GM12878 (cell line): ENCODE measurements around the gene TMEM150B. TPM values are rescaled to one million over a fixed set of nuclear protein-coding genes. Genes with fewer than 3 reads are reported as not detected.

Experiments
- ATAC-seq: fragments of 200-7000 bp; cut with Tn5 transposase; 3 replicates; pipeline ENCODE4 v1.9.1; 2020; ENCODE audit warnings: mild to moderate bottlenecking, moderate library complexity
- BruUV-seq: library from RNA; stranded (reverse); fragments of 400-500 nt; replicated peaks from 2 replicates; lab custom pipeline; 2021; lab: Mats Ljungman, UMichigan
- CTCF ChIA-PET: fragments of 300-600 bp; sonication (Branson Sonifier 250); formaldehyde crosslinking; extraction: SDS; loops from one replicate; lab custom pipeline; 2021; ENCODE audit warnings: inconsistent platforms; lab: Yijun Ruan, JAX
- POLR2A ChIA-PET: fragments of 350-600 bp; formaldehyde crosslinking; extraction: SDS; loops from one replicate; lab custom pipeline; 2021; ENCODE audit warnings: inconsistent platforms; lab: Charles Lee
- RAD21 ChIA-PET: fragments of 300-600 bp; sonication (Branson Sonifier 250); formaldehyde crosslinking; loops from one replicate; lab custom pipeline; 2023; ENCODE audit warnings: antibody characterized with exemption; ENCODE audit not compliant: unreplicated experiment; lab: Charles Lee
- SMC1A ChIA-PET: fragments of 300-600 bp; sonication (Branson Sonifier 250); formaldehyde crosslinking; loops from one replicate; lab custom pipeline; 2023; ENCODE audit not compliant: unreplicated experiment, uncharacterized antibody; lab: Charles Lee
- DNase-seq: peaks from one replicate; pipeline ENCODE4 v3.0.0-alpha.2; 2011; ENCODE audit warnings: low read depth, low spot score
- FAIRE-seq: peaks from 3 replicates; lab custom pipeline; 2011; peaks lifted over from hg19 to GRCh38; lab: Jason Lieb, UNC
- H2AFZ ChIP-seq: 2 replicates; pipeline ENCODE4 v1.6.0; 2011; ENCODE audit warnings: low read depth, low read length, control low read depth; ENCODE audit not compliant: control insufficient read depth
- H3K27ac ChIP-seq: 2 replicates; pipeline ENCODE4 v1.5.1; 2011; ENCODE audit warnings: control low read depth; ENCODE audit not compliant: control insufficient read depth, insufficient read depth
- H3K27me3 ChIP-seq, 2 experiments: replicated peaks in 1 of 2; 2 replicates each; pipeline versions ENCODE4 v1.6.0 to v1.6.1; 2011; ENCODE audit warnings: low read length in 1 of 2; ENCODE audit not compliant: control insufficient read depth in 2 of 2, insufficient read depth in 2 of 2
- H3K36me3 ChIP-seq, 2 experiments: 2 replicates each; pipeline ENCODE4 v1.5.1; 2011; ENCODE audit warnings: low read length in 1 of 2; ENCODE audit not compliant: control insufficient read depth in 2 of 2, insufficient read depth in 2 of 2
- H3K4me1 ChIP-seq: 2 replicates; pipeline ENCODE4 v1.6.1; 2011; ENCODE audit warnings: mild to moderate bottlenecking, low read length, moderate library complexity, mixed read lengths; ENCODE audit not compliant: control insufficient read depth, insufficient read depth
- H3K4me2 ChIP-seq: 2 replicates; pipeline ENCODE4 v1.6.0; 2011; ENCODE audit warnings: control low read depth; ENCODE audit not compliant: control insufficient read depth, insufficient read depth
- H3K4me3 ChIP-seq: fragments of 200-600 bp; sonication (generic); 2 replicates; pipeline ENCODE4 v1.5.1; 2016
- H3K79me2 ChIP-seq: 2 replicates; pipeline ENCODE4 v1.6.0; 2011; ENCODE audit warnings: low read length; ENCODE audit not compliant: control insufficient read depth, insufficient read depth
- H3K9ac ChIP-seq: 2 replicates; pipeline ENCODE4 v1.8.0; 2011; ENCODE audit warnings: low read length, control low read depth, mixed read lengths; ENCODE audit not compliant: control insufficient read depth, insufficient read depth
- H3K9me3 ChIP-seq: replicated peaks from 3 replicates; pipeline ENCODE4 v1.5.1; 2011; ENCODE audit warnings: mild to moderate bottlenecking, low read length; ENCODE audit not compliant: control insufficient read depth, insufficient read depth
- H4K20me1 ChIP-seq: 2 replicates; pipeline ENCODE4 v1.6.0; 2011; ENCODE audit not compliant: control insufficient read depth, insufficient read depth
- CHD2 ChIP-seq: IDR thresholded peaks from 2 replicates; pipeline ENCODE4 v1.6.1; 2011; ENCODE audit warnings: low read depth, low read length, improper control_type of control experiment, borderline replicate concordance
- CTCF ChIP-seq, 3 experiments: IDR thresholded peaks in 2 of 3; conservative IDR thresholded peaks in 1 of 3; 2 replicates each; pipeline ENCODE4 v1.5.1; 2011; ENCODE audit warnings: low read depth in 3 of 3, low read length in 3 of 3, mild to moderate bottlenecking in 3 of 3, control low read depth in 2 of 3, moderate library complexity in 2 of 3, inconsistent platforms in 1 of 3, mixed read lengths in 1 of 3; ENCODE audit not compliant: control insufficient read depth in 2 of 3, insufficient read depth in 1 of 3; ENCODE audit errors: extremely low read depth in 1 of 3
- E4F1 ChIP-seq: fragments of 450-650 bp; IDR thresholded peaks from 2 replicates; pipeline ENCODE4 v1.6.1; 2018; ENCODE audit warnings: borderline replicate concordance, mild to moderate bottlenecking; ENCODE audit not compliant: partially characterized antibody
- HDAC6 ChIP-seq: fragments of 200-600 bp; sonication (generic); IDR thresholded peaks from one replicate; pipeline ENCODE4 v1.8.0; 2017; ENCODE audit warnings: antibody characterized with exemption; ENCODE audit not compliant: unreplicated experiment
- IKZF2 ChIP-seq, 2 experiments: fragments of 450-650 bp; IDR thresholded peaks; 2 replicates each; pipeline ENCODE4 v1.6.1; 2017; ENCODE audit warnings: mild to moderate bottlenecking in 2 of 2, moderate library complexity in 2 of 2
- IRF3 ChIP-seq: fragments of 450-650 bp; IDR thresholded peaks from 2 replicates; pipeline ENCODE4 v1.6.1; 2014; ENCODE audit warnings: mild to moderate bottlenecking
- TBL1XR1 ChIP-seq: IDR thresholded peaks from 2 replicates; pipeline ENCODE4 v1.6.1; 2012; ENCODE audit warnings: low read depth, low read length, improper control_type of control experiment
- ZNF207 ChIP-seq: fragments of 450-650 bp; IDR thresholded peaks from 2 replicates; pipeline ENCODE4 v1.6.1; 2014; ENCODE audit warnings: antibody characterized with exemption, mild to moderate bottlenecking, borderline replicate concordance
- ZNF24 ChIP-seq: fragments of 450-650 bp; IDR thresholded peaks from 2 replicates; pipeline ENCODE4 v1.6.1; 2017; ENCODE audit warnings: antibody characterized with exemption, mild to moderate bottlenecking
- ZNF622 ChIP-seq: fragments of 450-650 bp; IDR thresholded peaks from 2 replicates; pipeline ENCODE4 v1.6.1; 2017; ENCODE audit warnings: mild to moderate bottlenecking, inconsistent platforms
- ZNF687 ChIP-seq: fragments of 450-650 bp; IDR thresholded peaks from 2 replicates; pipeline ENCODE4 v1.6.1; 2017; ENCODE audit warnings: mild to moderate bottlenecking, moderate library complexity
- WGBS: methylation state at CpG from one replicate; pipeline ENCODE4 v1.1.6; 2016; ENCODE audit warnings: low lambda C conversion rate; ENCODE audit not compliant: insufficient replicate concordance, insufficient coverage; ENCODE audit errors: missing lambda C conversion rate; 5-methylcytosine and 5-hydroxymethylcytosine counted together
- in situ Hi-C: fragments of 300-500 bp; cut with MboI; formaldehyde crosslinking; loops from 9 replicates; pipeline ENCODE4 v1.14.3; 2018; ENCODE audit warnings: mixed read lengths
- intact Hi-C: fragments of 100-400 bp; cut with micrococcal nuclease; formaldehyde crosslinking; loops from one replicate; pipeline ENCODE4 v1.14.2; 2022; ENCODE audit not compliant: unreplicated experiment
- polyA plus RNA-seq, 11 experiments: library from polyadenylated mRNA; depleted of rRNA in 4 of 11; unstranded in 6 of 11; stranded (reverse) in 5 of 11; fragments of >200 nt; fragmentation: Nextera tagmentation in 4 of 11; fragmentation: Illumina TruSeq in 1 of 11; extraction: Ambion mirVana in 4 of 11; extraction: Trizol in 1 of 11; gene quantifications; 1 replicate in 1 of 11; 2 replicates in 10 of 11; pipeline versions ENCODE4 v1.2.1 to v1.2.3, GENCODE V29; 2011 to 2016; ENCODE audit warnings: inconsistent platforms in 2 of 11, missing spikeins in 2 of 11, low read depth in 1 of 11
- total RNA-seq, 4 experiments: library from RNA; depleted of rRNA in 3 of 4; stranded (reverse); fragments of >200 nt in 3 of 4; fragmentation: Illumina TruSeq in 1 of 4; extraction: Trizol in 1 of 4; gene quantifications; 2 replicates each; pipeline versions ENCODE4 v1.2.1 to v1.2.3, GENCODE V29; 2013 to 2021

The TMEM150B gene
- total and polyA plus RNA-seq, 10 of the 15 experiments (the other 5 are each of a cell fraction or from before 2014, with no cell fraction given) = 0.09 to 0.23 (median 0.18) TPM; not detected in 6

- intact Hi-C loops (loop anchor here (5.0 kb wide), 1 partner anchor 77 kb away; the partner anchor contains the start of gene TMEM238), in situ Hi-C loops (no loop called here)
- ChIA-PET RAD21 (no interaction called here), CTCF (no interaction called here), POLR2A (interaction anchor here (0.5 kb wide), 1 partner anchor 34 kb away, joined by 6 read pairs; no protein-coding TSS in a partner anchor), SMC1A (no interaction called here)
- Histone ChIP-seq H2AFZ (no peak overlapping the region), H3K79me2 (no peaks in the 10 kb centered on the region), H4K20me1 (no peaks in the 10 kb centered on the region; the same call in 1 of the 2 replicates), H3K27ac (no peak overlapping the region), H3K27me3 (no peaks in the 10 kb centered on the region), H3K4me1 (peaks cover 3% of the 10 kb centered on the region; the same call in 1 of the 2 replicates), H3K36me3 (no peaks in the 10 kb centered on the region), H3K9ac (no peak overlapping the region), H3K4me2 (no peak overlapping the region), H3K4me3 (no peak overlapping the region), H3K9me3 (no peaks in the 10 kb centered on the region)
- FAIRE-seq = no peak
- BruUV-seq = no TSS peak
- 50% methylated on average over 14 of the region's 14 CpGs for WGBS
- no peak for DNase-seq
- ATAC-seq = no peak
- TF ChIP-seq ZNF207 = no peak
- no peak for TF ChIP-seq ZNF24
- no peak for TF ChIP-seq ZNF622
- TF ChIP-seq IKZF2 (IDR thresholded peaks at IDR 0.05) = no peak
- TF ChIP-seq IRF3 = no peak
- TF ChIP-seq ZNF687 = no peak
- no peak for TF ChIP-seq E4F1
- no peak for TF ChIP-seq CTCF (IDR thresholded peaks at IDR 0.05 in 2 of 3, conservative IDR thresholded peaks at IDR 0.05 in 1 of 3; ENCODE audit: control insufficient read depth in 2 of 3, extremely low read depth in 1 of 3, insufficient read depth in 1 of 3, low read depth in 3 of 3, low read length in 3 of 3)
- TF ChIP-seq CHD2 = no peak
- TF ChIP-seq TBL1XR1 = no peak
- TF ChIP-seq HDAC6 = no peak
Observed at GRCh38 chr19:55304980-55305379, 20.2 kb downstream of the TMEM150B start.
